ENCODE data around the gene C2orf42. TPM values are rescaled to one million over a fixed set of nuclear protein-coding genes. Genes with fewer than 3 reads are reported as not detected.
"Not testable (repeated sequence)": the region's sequence is repeated elsewhere in the genome, so short reads cannot be mapped to it uniquely, and the experiment has no call there.

The C2orf42 gene
- total RNA-seq, 1 experiment from 2014 or later, result 15.3 TPM

GRCh38 chr2:70133127-70133452 lies 57.7 kb downstream of the C2orf42 start:
- no peak for DNase-seq (ENCODE audit: low spot score)
- POLR2A ChIA-PET (ENCODE audit: low non-redundant PET), result interaction anchor here (1.5 kb wide), 1 partner anchor 9 kb away, joined by 7 read pairs; no protein-coding TSS in a partner anchor

GRCh38 chr2:70132244-70133126 lies 58.3 kb downstream of the C2orf42 start:
- peak overlapping the region; percentile 41 for H3K4me3 ChIP-seq (ENCODE audit: low read depth, low read length, poor library complexity, severe bottlenecking)
- DNase-seq (ENCODE audit: low spot score), result peak; percentile 91
- peaks cover 28% of the 10 kb centered on the region for H3K4me1 ChIP-seq (ENCODE audit: insufficient read depth, low read length, poor library complexity, severe bottlenecking)
- H3K9me3 ChIP-seq (ENCODE audit: low read depth, low read length, poor library complexity, severe bottlenecking), result no peaks in the 10 kb centered on the region
- H3K36me3 ChIP-seq (ENCODE audit: insufficient read depth, low read length, poor library complexity, severe bottlenecking), result no peaks in the 10 kb centered on the region
- intact Hi-C loops (cut with micrococcal nuclease; ENCODE audit: unreplicated experiment), result no loop called here
- POLR2A ChIA-PET (ENCODE audit: low non-redundant PET), result interaction anchor here (1.5 kb wide), 1 partner anchor 8 kb away, joined by 7 read pairs; no protein-coding TSS in a partner anchor
- H3K27ac ChIP-seq (ENCODE audit: low read depth, low read length, poor library complexity, severe bottlenecking), result peak overlapping the region; percentile 93
- TF ChIP-seq, protein P1, sequence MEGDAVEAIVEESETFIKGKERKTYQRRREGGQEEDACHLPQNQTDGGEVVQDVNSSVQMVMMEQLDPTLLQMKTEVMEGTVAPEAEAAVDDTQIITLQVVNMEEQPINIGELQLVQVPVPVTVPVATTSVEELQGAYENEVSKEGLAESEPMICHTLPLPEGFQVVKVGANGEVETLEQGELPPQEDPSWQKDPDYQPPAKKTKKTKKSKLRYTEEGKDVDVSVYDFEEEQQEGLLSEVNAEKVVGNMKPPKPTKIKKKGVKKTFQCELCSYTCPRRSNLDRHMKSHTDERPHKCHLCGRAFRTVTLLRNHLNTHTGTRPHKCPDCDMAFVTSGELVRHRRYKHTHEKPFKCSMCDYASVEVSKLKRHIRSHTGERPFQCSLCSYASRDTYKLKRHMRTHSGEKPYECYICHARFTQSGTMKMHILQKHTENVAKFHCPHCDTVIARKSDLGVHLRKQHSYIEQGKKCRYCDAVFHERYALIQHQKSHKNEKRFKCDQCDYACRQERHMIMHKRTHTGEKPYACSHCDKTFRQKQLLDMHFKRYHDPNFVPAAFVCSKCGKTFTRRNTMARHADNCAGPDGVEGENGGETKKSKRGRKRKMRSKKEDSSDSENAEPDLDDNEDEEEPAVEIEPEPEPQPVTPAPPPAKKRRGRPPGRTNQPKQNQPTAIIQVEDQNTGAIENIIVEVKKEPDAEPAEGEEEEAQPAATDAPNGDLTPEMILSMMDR (conservative IDR thresholded peaks at IDR 0.05; ENCODE audit: low read depth, low read length), result no peak
- TF ChIP-seq EZH2 (IDR thresholded peaks at IDR 0.05; ENCODE audit: borderline replicate concordance, low read depth, low read length, poor library complexity, severe bottlenecking), result no peak
- CTCF ChIA-PET, result interaction anchor here (0.6 to 1.1 kb wide), 2 partner anchors 8 to 35 kb away, joined by 4 read pairs; no protein-coding TSS in a partner anchor
- BruUV-seq (replicated peaks), result TSS peak; percentile 93
- H3K27me3 ChIP-seq (replicated peaks; ENCODE audit: insufficient read depth, low read depth, low read length, poor library complexity), result no peaks in the 10 kb centered on the region

More at GRCh38 chr2:70133127-70133452, 57.7 kb downstream of the C2orf42 start:
- Histone ChIP-seq H3K4me3 (ENCODE audit: low read depth, low read length, poor library complexity, severe bottlenecking) (peak overlapping the region; percentile 41), H3K27me3 (replicated peaks; ENCODE audit: insufficient read depth, low read depth, low read length, poor library complexity) (no peaks in the 10 kb centered on the region), H3K36me3 (ENCODE audit: insufficient read depth, low read length, poor library complexity, severe bottlenecking) (no peaks in the 10 kb centered on the region), H3K4me1 (ENCODE audit: insufficient read depth, low read length, poor library complexity, severe bottlenecking) (peaks cover 28% of the 10 kb centered on the region), H3K27ac (ENCODE audit: low read depth, low read length, poor library complexity, severe bottlenecking) (peak overlapping the region; percentile 93), H3K9me3 (ENCODE audit: low read depth, low read length, poor library complexity, severe bottlenecking) (no peaks in the 10 kb centered on the region)
- CTCF ChIA-PET, result no interaction called here
- intact Hi-C loops (cut with micrococcal nuclease; ENCODE audit: unreplicated experiment), result no loop called here
- TF ChIP-seq, protein P1 (conservative IDR thresholded peaks at IDR 0.05; ENCODE audit: low read depth, low read length), result no peak
- TF ChIP-seq EZH2 (IDR thresholded peaks at IDR 0.05; ENCODE audit: borderline replicate concordance, low read depth, low read length, poor library complexity, severe bottlenecking), result no peak
- TSS peak; percentile 91 for BruUV-seq (replicated peaks)

DNA sequence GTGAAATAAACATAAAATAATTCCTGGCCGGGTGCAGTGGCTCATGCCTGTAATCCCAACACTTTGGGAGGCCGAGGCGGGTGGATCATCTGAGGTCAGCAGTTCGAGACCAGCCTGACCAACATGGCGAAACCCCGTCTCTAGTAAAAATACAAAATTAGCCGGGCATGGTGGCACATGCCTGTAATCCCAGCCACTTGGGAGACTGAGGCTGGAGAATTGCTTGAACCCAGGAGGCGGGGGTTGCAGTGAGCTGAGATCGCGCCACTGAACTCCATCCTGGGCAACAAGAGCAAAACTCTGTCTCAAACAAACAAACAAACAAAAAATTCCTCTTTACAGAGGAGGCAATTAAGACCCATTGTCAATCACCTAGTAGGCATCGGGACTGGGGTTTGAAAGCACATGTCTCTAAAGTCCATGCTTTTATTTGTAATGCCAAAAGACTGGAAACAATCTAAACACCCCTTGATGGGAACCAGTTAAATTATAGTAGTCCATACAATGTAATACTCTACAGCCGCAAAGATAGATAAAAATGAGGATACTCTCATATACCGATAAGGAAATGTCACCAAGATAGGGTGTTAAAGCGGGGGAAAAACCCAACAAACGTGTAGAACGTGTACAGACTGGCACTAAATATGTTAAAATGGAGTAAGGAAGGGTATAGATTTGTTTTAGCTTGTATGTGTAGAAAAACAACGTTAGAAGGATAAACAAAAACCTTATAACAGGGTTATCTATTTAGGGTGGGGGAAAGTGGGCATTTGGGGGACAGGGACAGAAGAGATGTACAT lies 59.3 kb downstream of the C2orf42 start:
- intact Hi-C loops (cut with micrococcal nuclease; ENCODE audit: unreplicated experiment); H3K36me3 ChIP-seq (ENCODE audit: insufficient read depth, low read length, poor library complexity, severe bottlenecking); H3K27me3 ChIP-seq (replicated peaks; ENCODE audit: insufficient read depth, low read depth, low read length, poor library complexity); BruUV-seq (replicated peaks); DNase-seq (ENCODE audit: low spot score); H3K9me3 ChIP-seq (ENCODE audit: low read depth, low read length, poor library complexity, severe bottlenecking): not testable (repeated sequence)
- H3K27ac ChIP-seq (ENCODE audit: low read depth, low read length, poor library complexity, severe bottlenecking), result peak overlapping the region; percentile 93
- H3K4me1 ChIP-seq (ENCODE audit: insufficient read depth, low read length, poor library complexity, severe bottlenecking), result peaks cover 28% of the 10 kb centered on the region
- CTCF ChIA-PET, result interaction anchor here (1.1 kb wide), 1 partner anchor 7 kb away, joined by 4 read pairs; no protein-coding TSS in a partner anchor
- POLR2A ChIA-PET (ENCODE audit: low non-redundant PET), result interaction anchor here (0.7 to 1.5 kb wide), 2 partner anchors 8 to 59 kb away, joined by 3 to 7 read pairs; no protein-coding TSS in a partner anchor
- H3K4me3 ChIP-seq (ENCODE audit: low read depth, low read length, poor library complexity, severe bottlenecking), result peak overlapping the region; percentile 41

Data from A673 (cell line).